Hypothalamus (tissue), 51 donors: ENCODE measurements around the gene PBXIP1.
A peak's percentile ranks its signal among the peaks of the same experiment; 100 is the strongest.
"Not testable (repeated sequence)": the region's sequence is repeated elsewhere in the genome, so short reads cannot be mapped to it uniquely, and the experiment has no call there.

Experiments
- DNase-seq, 51 donors: peaks; one replicate each; lab custom pipeline; 2025; lab: John Stamatoyannopoulos, UW

The PBXIP1 gene

DNA sequence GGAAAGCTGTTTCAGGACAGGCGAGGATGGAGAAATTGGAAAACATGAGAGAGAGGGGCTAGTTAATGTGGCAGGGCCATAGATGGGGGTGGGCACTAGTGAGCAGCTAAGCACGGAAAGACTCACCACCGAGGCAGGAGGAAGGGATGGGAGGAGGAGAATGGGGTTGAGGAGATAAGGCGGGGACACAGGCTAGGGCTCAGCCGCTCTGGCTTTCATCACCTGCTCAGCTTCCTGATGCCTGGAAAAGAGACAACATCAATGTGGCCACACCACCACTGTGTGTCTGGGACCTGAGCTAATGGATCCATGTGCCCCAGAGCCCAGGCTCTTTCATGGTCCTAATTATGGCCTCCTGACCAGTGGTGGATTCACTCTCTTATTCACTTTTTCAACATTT is 47.0 kb downstream of the PBXIP1 start:
- DNase-seq, result no peak

DNA sequence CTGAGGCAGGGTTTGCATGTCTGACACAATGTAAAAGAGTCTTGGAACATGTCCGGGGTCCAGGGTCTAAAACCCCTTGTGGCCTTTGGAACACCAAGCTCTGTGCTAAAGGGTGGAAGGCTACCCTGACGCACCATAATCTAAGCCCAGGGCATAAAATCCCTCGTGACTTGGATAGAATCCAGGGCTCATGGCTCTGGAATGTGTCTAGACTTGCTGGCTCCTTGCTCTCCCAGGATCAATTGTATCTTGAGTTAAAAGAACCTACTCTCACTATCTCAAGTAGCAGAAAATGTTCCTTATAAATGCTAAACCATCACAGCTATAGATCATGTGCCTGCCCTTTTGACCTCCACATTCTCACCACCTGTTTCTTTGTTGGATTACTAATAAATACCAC is 47.8 kb downstream of the PBXIP1 start:
- DNase-seq, result not testable (repeated sequence)

- DNase-seq, result no peak
Measured at GRCh38 chr1:154906621-154907081, 49.2 kb downstream of the PBXIP1 start.

DNA sequence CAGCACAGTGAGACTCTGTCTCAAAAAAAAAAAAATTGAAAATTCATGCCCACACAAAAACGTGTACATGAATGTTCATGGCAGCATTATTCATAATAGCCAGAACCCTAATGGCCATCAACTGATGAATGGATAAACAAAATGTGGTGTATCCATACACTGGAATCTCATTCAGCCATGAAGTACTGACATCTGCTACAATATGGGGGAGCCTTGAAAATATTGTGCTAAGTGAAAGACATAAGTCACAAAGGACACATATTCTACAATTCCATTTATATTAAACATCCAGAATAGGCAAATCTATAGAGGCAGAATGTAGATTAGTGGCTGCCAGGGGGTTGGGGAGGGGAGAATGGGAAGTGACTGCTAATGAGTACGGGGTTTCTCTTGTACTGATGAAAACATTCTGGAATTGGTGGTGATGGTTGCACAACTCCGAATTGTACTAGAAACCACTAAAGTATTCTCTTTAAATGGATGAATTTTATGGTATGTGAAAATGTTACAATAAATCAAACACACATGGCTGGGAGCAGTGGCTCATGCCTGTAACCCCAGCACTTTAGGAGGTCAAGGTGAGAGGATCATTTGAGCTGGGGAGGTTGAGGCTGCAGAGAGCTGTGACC is 52.8 kb downstream of the PBXIP1 start:
- no peak for DNase-seq

DNA sequence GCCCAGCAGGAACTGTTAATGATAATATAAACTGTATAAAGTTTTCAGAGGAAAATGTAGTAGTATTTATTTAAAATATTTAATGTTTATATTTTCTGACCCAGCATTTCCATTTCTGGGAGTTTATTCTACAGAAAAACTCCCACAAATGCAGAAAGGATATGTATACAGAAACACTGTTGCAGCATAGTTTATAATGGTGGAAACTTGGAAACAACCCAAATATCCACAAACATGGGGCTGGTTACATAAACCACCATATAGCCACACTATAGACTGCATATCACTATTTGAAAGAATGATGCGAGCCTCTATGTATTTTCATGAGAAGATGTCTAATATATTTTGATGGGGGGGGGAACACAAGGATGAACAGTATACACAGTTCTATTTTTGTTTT is 54.3 kb downstream of the PBXIP1 start:
- no peak for DNase-seq

GRCh38 chr1:154899041-154899440 is 56.9 kb downstream of the PBXIP1 start:
- DNase-seq, result no peak

- DNase-seq, result peak in 23 of 51 donors; percentile 6 to 77 (median 29)
Measured at GRCh38 chr1:154896771-154897286, 59.1 kb downstream of the PBXIP1 start.

DNA sequence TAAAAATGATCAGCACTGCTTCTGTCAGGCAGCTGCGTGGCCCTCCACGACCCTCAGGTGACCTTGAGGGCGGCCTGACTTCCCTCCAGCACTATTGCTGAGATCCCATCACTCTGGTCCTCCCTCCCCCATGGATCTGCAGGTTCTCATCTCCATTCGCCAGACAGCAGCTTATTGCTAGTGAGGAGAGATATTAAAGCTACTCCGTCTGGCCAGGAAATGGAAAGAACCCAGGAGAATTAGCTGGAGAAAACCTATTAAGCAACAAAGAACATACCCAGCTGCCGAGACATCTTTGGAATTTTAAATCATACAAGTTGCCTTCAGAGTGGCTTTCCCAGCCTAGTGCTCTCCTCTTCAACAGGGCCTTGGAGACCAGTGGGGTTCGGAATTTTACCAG is 60.1 kb downstream of the PBXIP1 start:
- DNase-seq, result peak in 2 of 51 donors; percentile 4 to 9
